GM18508 (cell line): ENCODE data around the gene MTM1.

ENCODE experiments used
- ATAC-seq: cut with Tn5 transposase; IDR thresholded peaks from one replicate; pipeline ENCODE4 v1.9.1; 2021; ENCODE audit warnings: moderate number of reproducible peaks; ENCODE audit not compliant: insufficient read depth, unreplicated experiment

The MTM1 gene

DNA sequence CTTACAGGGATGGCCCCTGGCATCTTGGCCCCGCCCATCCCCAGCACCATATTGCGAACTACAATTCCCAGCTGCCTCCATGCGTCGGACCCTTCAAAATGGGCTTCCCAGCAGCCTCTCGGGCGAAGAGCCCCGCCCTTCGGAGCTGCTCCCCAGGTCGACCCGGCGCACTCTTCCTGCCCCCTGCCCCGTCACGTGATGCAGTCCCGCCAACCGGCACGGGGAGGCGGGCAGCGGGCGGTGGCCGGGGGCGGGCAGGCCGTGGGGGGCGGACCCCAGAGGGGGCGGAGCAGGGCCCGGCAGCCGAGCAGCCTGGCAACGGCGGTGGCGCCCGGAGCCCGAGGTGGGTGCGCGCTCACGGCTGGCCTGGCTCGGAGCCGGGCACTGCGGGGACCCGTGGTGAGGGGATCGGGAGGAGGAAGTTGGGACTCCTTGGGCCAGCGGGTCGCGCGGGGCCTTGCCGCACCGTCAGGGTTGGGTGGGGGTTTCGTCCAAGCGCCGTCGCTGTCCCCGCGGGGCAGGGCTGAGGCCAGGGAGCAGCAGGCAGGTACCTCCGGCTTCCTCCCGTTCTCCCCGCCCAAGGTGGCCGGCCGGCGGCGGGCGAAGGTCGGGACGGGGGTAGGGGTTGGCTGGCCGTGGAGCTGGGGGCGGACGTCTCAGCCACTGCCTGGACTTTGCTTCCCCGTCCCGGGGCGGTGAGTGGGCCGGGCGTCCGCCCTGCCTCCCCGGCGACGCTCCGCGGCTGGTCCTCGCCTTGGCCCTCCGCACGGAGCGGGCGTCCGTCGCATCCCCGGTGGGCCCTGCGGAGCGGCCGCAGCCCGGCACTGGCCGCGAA lies at the start of gene MTM1:
MTM1 (plus strand) TSS at position 302 of the 835 bp plus-strand sequence. CDS start 23,994 bp downstream, outside the sequence.
- ATAC-seq = peak; percentile 84

DNA sequence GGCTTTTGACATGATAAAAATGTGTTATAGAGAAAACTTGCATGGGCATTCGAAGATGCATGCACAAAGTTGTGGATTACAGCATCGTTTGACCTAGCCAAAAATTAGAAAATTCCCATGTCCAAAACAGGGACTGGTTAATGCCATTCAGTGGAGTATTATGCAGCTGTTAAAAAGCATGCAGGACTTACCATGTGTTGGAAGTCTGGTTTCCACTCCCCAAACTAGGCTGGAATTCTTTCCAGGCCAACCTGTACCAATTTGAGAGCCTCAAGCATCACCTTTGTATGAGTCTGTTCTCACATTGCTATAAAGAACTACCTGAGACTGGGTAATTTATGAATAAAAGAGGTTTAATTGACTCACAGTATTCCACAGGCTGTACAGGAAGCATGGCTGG lies 45.9 kb upstream of the MTM1 start:
- no peak for ATAC-seq

DNA sequence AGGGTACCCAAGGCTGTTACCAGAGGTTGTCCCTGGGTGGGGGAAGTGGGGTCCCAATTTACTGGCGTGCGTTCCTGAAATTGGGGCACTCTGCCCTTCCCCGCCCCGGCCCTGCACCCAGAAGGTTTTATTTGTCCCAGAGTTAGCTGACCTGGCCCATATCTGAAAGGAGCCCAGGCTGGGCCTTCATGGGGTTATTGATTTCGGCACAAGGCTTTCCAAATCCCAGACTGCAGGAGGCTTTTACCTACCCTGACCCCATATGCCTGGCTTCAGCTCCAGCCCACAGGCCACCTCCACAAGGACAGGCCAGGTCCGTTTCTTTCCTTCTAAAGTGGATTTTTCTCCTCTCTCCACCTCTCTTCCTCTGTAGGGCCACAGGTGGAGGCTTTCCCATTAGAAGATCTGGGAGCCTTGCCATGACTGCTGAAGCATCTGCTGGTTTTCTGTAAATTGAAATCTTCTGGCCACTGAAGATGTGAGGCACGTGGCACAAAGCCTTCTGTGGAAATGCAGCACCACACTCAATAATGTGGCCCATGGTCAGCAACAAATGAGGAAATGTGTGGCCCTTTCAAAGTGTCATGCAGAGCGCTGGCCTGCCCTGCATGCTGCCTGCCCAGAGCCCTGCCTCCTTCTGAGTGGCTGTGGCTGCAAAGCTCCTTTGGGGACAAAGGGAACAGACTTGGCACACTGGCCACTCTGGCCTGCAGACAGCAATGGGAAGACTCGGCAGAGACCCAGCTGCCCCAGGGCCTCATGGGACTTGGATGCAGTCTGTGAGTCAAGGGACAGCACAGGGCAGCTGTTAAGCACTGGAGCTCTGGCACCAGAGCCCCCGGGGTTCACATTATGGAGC lies 43.1 kb upstream of the MTM1 start:
- no peak for ATAC-seq

DNA sequence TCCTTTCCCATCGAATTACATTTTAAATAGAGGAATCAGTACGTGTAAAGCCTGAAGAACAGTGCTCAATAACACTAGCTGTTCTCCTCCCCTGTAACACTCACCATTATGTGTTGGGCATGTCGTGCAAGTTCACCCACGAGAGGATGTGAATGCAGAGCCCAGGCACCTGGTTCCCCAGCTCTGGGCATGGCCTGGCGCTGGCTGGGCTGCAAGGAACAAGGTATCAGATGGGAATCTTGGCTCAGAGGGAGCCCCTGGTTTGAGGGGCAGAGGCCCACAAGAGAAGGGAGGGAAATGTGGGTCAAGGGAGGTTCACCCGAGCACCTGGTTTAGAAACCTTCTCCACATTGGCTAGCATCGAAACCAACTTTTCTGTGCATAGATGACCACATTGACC lies 41.7 kb upstream of the MTM1 start:
- ATAC-seq = no peak

DNA sequence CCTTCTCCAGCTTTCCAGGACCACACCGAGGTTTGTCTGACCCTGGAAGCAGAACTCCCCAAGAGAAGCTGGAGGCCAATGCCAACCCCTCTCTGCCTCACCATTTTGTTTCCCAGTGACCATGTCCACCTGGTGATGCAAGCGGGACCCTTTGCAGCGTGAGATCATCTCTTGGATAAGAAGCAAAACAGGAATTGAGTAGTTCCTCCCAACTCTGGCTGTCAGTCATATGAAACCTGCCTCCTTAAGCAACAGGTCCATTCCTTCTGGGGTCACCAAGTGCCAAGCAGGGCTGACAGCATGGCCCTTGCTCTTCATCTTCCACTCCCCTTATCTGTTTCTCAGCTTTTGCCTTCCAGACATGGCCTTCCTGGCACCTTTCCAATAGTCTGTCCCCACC lies 41.3 kb upstream of the MTM1 start:
- no peak for ATAC-seq

DNA sequence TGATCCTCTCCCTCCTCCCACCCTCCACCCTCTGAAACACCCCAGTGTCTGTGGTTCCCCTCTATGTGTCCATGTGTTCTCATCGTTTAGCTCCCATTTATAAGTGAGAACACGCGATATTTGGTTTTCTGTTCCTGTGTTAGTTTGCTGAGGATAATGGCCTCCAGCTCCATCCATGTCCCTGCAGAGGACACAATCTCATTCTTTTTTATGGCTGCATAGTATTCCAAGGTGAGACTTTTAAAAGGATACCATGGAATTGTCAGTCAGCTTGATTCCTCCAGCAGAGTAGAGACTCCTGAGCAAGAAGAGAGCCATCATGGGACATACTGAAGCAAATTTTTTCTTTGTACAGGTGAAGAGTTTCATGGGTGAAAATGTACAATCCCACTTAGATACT lies 38.8 kb upstream of the MTM1 start:
- ATAC-seq = no peak

DNA sequence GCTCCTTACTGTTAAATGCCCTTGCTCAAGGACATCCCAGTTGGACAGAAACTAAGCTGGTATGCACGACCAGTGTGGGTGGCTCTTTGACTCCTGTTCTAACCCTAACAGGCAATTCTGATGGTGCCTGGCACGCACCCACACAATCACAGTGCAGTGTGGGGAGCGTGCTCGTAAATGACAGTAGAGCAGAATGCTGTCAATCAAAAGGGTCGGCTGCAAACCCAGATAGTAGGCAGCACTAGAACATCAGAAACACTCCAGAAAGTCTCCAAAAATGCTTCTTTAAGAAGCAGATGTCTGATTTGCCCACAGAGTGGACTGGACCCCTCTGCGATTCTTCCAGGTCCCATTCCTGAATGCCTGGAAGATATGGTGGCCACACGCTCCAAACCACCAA lies 37.6 kb upstream of the MTM1 start:
- no peak for ATAC-seq

DNA sequence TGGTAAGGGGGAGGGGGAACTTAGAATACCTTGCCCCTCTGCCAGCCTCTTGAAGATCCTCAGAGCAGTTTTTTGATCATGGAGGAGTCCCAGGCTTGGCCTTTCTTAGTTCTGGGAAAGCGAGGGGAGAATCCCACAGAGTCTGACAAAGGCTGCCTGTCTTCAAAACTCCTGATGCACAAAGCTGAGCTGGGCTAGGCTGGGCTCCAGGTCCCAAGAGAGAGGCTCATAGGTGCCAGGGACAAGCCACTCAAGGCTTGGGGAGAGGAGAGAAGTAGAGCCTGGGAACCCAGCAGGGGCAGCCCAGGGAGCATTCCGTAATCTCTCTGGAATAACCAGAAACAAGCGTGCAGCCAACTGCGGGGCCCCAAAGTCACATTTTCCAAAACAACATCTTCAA lies 37.0 kb upstream of the MTM1 start:
- ATAC-seq = no peak

DNA sequence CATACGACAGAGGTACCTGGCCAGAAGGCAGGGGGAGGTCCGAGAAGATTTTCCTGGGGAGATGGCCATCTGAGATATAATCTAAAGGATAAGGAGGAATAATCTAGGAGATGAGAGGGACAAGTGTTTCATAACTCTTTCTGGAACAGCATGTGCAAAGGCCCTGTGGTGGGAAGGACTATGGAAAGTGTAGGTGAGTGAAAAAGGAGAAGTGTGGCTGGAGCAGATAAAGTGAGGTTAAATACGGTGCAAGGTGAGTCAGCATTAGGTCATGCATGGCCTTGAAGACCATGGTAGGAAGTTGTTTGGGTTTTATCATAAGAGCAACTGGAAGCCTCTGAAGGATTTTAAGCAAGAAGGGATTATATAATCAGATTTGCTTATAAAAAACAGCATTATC lies 34.6 kb upstream of the MTM1 start:
- ATAC-seq = no peak

DNA sequence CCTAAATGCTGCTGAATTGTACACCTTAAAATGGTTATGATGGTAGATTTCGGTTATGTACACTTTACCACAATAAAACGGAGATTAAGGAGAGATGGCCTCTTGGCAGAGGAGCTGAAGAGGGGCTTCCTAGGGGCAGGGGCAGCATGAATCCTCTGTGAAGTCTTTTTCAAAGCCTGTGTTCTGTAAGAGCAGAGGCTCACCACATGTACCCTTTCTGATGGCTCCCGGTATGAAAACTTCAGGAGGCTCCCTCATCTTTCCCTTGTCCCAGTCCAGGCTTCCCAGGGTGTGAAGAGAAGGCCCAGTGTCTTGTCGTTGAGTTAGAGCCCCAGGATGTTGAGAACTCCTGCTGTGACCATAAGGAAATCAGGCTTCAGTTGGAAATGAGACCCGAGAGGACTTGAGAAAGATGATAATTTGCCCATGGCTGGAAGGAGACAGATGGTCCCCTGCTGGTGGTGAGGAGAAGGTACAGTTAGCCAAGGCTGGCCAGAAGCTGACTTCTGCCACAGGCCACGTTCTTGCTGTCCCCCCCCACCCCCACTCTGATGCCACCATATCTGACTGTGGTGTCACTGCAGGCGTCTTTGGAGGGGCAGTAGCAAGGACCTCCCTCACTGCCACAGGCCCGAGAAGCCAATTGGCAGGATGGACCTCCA lies 31.8 kb upstream of the MTM1 start:
- ATAC-seq = no peak

DNA sequence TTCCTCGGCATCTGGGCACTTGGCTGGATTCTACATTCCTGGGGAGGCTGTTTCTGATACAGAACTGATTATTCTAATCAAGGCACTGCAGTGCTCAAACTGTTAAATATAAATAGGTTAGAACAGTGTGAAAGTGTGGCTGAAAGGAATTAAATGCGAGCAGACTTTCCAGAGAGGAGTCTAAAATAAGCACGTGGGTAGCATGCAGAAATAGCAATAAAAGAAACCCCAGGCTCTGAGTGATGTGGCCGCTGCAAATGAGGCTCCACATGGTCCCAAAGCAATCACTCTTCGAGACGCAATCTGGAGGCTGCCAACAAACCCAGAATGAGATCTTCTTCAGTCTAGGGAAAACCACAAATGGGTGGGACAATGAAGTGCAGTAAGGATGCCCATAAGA lies 30.6 kb upstream of the MTM1 start:
- ATAC-seq = no peak

DNA sequence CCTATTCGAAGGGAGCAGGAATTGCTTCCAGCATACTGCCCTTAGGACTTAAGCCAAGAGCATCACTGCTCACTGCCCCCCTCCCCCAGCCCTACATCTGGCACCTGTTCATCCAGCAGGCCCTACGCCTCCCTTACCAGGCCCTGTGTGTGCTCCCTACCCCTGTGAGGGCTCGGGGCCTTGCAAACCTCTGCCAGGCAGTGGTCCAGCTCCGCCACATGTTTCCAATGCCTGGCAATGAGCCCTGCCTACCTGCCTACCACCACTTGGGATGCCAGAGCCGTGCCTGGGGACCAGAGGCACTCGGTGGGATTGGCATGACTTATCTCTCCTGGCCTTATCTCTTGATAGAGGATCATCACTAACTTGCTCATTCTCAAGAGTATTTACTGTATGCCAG lies 27.5 kb upstream of the MTM1 start:
- ATAC-seq = no peak

DNA sequence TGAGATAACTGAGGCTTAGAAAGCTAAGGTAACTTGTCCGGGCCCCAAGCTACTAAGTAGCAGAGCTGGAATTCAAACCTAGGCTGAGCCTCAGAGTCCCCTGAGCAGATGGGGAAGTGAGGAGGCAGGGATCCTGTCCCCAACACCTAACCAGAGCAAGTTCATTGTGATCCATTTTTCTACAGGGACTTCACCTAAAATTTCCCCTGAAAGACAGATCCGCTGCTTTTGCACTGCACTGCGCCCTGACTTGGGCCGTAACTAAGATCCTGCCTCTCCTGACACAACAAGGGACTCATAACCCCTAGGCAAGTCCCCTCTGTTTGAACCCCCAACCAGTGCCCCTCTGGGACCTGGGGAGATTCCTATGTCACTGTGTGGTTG lies 25.6 kb upstream of the MTM1 start:
- ATAC-seq = peak; percentile 17

DNA sequence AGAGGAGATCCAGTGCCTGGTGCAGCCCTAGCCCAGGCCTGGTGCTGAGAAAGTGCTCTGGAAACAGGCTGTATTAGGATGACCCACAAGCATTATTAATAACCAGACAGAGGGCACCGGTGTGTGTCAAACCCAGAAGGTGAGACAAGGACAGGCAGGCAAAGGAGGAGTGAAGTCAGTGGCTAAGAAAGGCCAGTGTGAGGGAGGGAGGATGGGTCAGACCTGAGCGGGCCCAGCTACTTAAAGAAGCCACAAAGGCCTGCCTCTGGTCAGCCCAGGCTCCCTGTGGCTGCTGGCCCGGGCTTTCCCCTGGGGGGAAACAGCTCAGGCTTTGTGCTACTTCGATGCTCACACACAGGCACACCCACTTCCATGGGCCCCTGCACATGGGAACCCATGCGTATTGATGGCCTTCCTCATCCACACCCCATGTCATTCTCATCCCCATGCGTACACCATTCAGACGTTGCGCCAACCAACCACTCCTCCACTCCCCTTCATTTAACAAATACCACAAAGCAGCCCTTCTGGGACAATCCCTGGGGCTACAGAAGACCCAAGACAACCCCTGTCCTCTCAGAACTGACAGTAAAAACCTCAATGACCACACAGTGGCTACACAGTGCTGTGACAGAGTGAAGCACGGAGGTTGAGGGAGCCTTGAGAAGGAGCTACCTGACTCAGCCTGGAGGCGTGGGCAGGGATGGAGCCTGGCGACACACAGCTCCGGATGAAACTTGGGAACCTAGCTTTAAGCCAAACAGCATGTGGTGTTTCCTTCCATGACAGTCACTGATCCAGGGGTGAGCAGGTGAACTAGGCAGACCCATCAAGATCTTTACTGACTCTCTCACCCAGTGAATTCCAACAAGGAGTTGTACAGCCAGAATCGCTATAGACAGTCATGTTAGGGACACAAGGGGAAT lies 24.9 kb upstream of the MTM1 start:
- peak; percentile 59 for ATAC-seq

DNA sequence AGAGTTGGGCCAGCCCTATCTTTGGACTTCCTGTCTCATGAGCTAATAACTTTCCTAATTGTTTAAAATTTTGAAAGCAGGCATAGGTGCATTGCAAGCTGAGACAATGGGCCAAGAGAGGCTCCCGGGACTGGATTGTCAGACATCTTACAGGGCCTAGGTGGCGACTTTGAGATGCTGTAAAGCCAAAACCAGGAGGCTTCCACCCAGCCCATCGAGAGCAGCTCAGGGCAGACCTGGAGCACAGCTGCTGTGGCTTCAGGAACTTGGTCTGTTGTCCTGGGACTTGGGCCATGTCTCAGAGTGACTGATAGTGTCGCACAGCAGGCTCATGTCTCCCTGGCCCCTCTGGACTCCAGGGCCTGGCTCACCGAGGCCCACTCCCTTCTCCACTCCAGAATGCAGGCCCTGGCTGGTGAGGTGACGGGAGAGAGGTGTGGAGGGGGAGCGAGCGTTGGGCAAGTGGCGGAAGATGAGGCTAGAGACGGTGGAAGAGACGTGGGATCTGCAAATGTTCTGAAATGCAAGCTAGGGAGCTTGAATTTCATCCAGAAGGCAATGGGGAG lies 24.1 kb upstream of the MTM1 start:
- ATAC-seq = no peak

DNA sequence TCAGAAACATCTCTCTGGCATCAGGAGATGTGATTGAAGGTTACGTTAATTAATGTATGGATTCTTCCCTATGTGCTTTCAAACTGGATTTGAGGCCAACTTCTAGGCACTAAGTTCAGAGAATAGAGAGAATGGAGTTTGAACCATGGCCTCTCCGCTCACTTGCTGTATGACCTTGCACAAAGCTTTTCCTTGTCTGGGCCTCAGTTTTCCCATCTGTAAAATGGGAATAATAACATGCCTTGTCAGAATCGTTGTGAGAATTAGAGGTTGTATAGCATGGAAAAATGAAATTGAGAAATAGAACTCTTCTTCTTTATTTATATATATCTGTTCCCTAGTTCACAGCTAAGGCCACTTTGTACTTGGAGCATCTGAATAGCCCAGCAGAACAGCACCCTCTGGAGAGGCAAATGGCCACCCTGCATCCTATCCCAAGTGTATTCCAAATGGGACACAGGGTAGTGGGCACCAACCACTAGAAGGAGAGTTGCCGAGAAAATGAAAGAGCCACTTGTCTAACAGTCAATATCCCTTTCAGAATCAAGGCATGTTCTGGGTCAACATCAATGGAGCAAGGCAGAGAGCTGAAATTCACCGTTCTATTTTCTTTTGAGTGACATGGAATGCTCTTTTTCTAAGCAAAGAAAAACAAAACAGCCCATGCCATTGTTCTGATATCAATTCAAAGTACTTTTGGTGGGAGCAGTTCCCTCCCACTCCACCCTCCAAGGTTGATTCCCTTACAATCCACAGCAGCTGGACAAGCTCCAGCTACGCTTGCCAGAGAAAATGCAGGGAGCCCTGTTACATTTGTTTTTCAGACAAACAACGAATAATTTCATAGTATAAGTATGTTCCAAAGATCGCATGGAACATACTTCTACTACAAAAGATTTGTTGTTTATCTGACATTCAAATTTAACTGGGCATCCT lies 23.3 kb upstream of the MTM1 start:
- no peak for ATAC-seq

DNA sequence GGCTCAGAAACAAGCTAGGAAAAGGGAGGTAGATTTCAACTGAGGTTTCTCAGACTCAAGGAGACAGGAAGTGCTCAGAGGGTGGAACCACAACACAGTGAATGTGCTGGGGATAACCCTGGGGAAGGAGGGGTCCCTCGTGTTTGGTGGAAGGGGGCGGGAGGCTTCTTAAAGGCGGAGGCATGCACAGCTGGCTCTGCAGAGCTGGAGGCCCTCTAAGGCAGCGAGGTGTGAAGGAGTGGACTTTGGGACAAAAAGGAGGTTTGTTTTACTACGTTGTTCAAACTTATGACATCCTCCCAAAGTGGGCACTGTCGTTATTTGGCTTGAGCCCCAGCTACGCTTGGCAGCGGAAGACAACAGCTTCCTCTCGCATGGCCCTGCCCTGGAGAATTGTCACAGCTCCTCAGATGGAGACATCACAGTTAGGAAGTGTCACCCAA lies 21.7 kb upstream of the MTM1 start:
- ATAC-seq = no peak

DNA sequence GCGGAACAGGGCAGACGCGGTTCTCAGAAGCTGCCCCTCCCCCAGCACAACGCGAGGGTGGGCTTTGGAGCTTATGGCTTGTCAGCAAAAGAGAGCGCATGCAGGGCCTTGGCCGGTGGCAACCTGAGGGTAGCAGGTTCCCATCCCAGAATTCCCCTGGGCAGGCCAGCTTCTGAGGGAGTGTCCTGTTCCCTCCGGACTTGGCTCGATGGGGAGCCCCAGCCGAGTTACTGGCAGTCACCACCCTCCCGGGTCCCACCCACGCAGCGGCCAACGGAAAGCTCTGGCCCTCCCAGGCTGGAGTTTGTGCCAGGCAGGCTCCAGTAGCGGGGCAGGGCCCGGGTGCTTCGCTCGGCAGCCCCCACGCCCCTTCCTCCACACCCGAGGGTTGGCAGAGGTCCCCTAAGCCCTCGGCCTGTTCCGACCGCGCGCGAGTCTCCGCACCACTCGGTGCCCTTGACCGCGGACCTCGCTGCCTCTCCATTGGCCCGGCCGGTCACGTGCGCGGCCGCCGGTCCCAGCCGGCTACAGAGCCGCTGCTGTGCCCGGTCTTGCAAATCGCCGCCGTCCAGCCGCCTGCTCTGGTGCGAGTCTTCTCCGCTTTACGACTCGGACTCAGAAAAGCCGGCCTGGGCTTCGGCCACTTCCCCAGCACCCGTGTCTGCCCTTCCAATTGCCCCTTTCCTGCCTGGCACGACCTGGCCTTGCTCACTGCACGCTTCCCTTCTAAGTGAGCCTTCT lies 20.9 kb upstream of the MTM1 start:
- ATAC-seq = no peak
